DND-41 (cell line): ENCODE data around the gene PRKCA.

Experiments
- ATAC-seq: fragments of 200-7000 bp; cut with Tn5 transposase; 3 replicates; pipeline ENCODE4 v1.9.1; 2021; ENCODE audit warnings: low read depth; ENCODE audit not compliant: insufficient read depth
- DNase-seq: peaks from one replicate; pipeline ENCODE4 v3.0.0-alpha.2; 2020
- H2AFZ ChIP-seq: 2 replicates; pipeline ENCODE4 v1.6.0; 2012; ENCODE audit warnings: low read depth, low read length
- H3K27ac ChIP-seq: 2 replicates; pipeline ENCODE4 v1.5.1; 2012; ENCODE audit warnings: low read length, inconsistent platforms
- H3K27me3 ChIP-seq: fragments of 200-600 bp; sonication (generic); 2 replicates; pipeline ENCODE4 v1.6.0; 2012; ENCODE audit warnings: low read length, mild to moderate bottlenecking, inconsistent platforms; ENCODE audit not compliant: insufficient read depth, poor library complexity
- H3K36me3 ChIP-seq: 2 replicates; pipeline ENCODE4 v1.5.1; 2012; ENCODE audit warnings: low read length, inconsistent platforms; ENCODE audit not compliant: insufficient read depth
- H3K4me1 ChIP-seq: 2 replicates; pipeline ENCODE4 v1.5.1; 2012; ENCODE audit warnings: mild to moderate bottlenecking, low read length; ENCODE audit not compliant: insufficient read depth
- H3K4me2 ChIP-seq: 2 replicates; pipeline ENCODE4 v1.6.0; 2012; ENCODE audit warnings: mild to moderate bottlenecking, moderate library complexity, low read length, inconsistent platforms; ENCODE audit not compliant: insufficient read depth
- H3K4me3 ChIP-seq, 2 experiments: fragments of 200-600 bp in 1 of 2; shearing (Covaris generic) in 1 of 2; 2 replicates each; pipeline ENCODE4 v1.5.1; 2012 to 2016; ENCODE audit warnings: inconsistent platforms in 2 of 2, low read length in 2 of 2, mild to moderate bottlenecking in 2 of 2, low read depth in 1 of 2, moderate library complexity in 1 of 2
- H3K79me2 ChIP-seq: 2 replicates; pipeline ENCODE4 v1.6.0; 2012; ENCODE audit warnings: low read length, inconsistent platforms; ENCODE audit not compliant: insufficient read depth
- H3K9ac ChIP-seq: 2 replicates; pipeline ENCODE4 v1.6.0; 2012; ENCODE audit warnings: low read depth, mild to moderate bottlenecking, inconsistent platforms, low read length, moderate library complexity
- H3K9me3 ChIP-seq: 2 replicates; pipeline ENCODE4 v1.5.1; 2012; ENCODE audit warnings: low read length, moderate library complexity, mild to moderate bottlenecking, inconsistent platforms; ENCODE audit not compliant: insufficient read depth, severe bottlenecking
- H4K20me1 ChIP-seq: 2 replicates; pipeline ENCODE4 v1.6.0; 2012; ENCODE audit warnings: low read length; ENCODE audit not compliant: insufficient read depth
- CTCF ChIP-seq: IDR thresholded peaks from 2 replicates; pipeline ENCODE4 v1.5.1; 2012; ENCODE audit warnings: borderline replicate concordance, low read length, moderate library complexity, mild to moderate bottlenecking; ENCODE audit not compliant: poor library complexity, severe bottlenecking; ENCODE audit errors: extremely low read depth
- EZH2 ChIP-seq: IDR thresholded peaks from 3 replicates; pipeline ENCODE4 v1.6.1; 2012; ENCODE audit warnings: borderline replicate concordance, low read depth, mild to moderate bottlenecking, moderate library complexity, low read length, inconsistent platforms; ENCODE audit not compliant: severe bottlenecking

The PRKCA gene

DNA sequence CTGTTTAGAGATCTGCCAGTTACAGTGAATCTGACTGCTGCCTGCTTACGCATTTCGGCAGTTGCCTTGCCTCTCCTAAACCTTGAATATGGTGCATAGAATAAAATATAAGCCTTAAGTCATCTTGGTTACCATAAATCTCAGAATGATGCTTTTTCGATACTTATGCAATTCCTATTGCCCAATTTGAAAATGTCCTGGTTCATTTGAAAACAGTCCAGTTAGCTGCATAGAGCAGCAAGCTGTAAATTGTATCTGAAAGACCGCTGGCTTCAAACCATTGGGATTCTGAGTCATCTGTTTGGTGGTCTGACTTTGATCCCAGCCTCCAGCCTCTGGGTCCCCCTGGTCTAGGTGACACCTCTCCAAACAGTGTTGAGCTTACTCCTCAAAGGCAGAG, 2.7 kb upstream of the PRKCA start:
- H3K4me1 ChIP-seq: peaks cover 30% of the 10 kb centered on the region
- DNase-seq (no peak), ATAC-seq (no peak)
- H3K27me3 ChIP-seq: no peaks in the 10 kb centered on the region
- no peaks in the 10 kb centered on the region for H3K9me3 ChIP-seq
- H4K20me1 ChIP-seq: peaks cover 6% of the 10 kb centered on the region; the same call in 1 of the 2 replicates
- no peak overlapping the region for H3K4me3 ChIP-seq
- no peak overlapping the region for H3K4me2 ChIP-seq
- H3K9ac ChIP-seq: no peak overlapping the region
- no peak for TF ChIP-seq EZH2
- TF ChIP-seq CTCF: no peak
- H2AFZ ChIP-seq: no peak overlapping the region
- H3K27ac ChIP-seq: no peak overlapping the region
- no peaks in the 10 kb centered on the region for H3K36me3 ChIP-seq
- peaks cover 21% of the 10 kb centered on the region for H3K79me2 ChIP-seq

- Histone ChIP-seq H3K27ac (no peak overlapping the region), H3K4me1 (peaks cover 42% of the 10 kb centered on the region), H3K4me3 (no peak overlapping the region), H3K79me2 (peaks cover 33% of the 10 kb centered on the region), H3K4me2 (peak overlapping the region; percentile 84; the same call in 1 of the 2 replicates), H3K9me3 (no peaks in the 10 kb centered on the region), H3K36me3 (no peaks in the 10 kb centered on the region), H4K20me1 (peaks cover 6% of the 10 kb centered on the region; the same call in 1 of the 2 replicates), H2AFZ (no peak overlapping the region), H3K27me3 (no peaks in the 10 kb centered on the region), H3K9ac (no peak overlapping the region)
- TF ChIP-seq CTCF (no peak), EZH2 (no peak)
- ATAC-seq (no peak), DNase-seq (no peak)
Measured at GRCh38 chr17:66300956-66301355, 1.5 kb upstream of the PRKCA start.

- Histone ChIP-seq H4K20me1 (peaks cover 6% of the 10 kb centered on the region; the same call in 1 of the 2 replicates), H3K79me2 (peaks cover 38% of the 10 kb centered on the region), H3K9ac (peak overlapping the region; percentile 62)
Measured at GRCh38 chr17:66301367-66301863, 998 bp upstream of the PRKCA start.

More at GRCh38 chr17:66301367-66301863, 998 bp upstream of the PRKCA start:
- Histone ChIP-seq H3K9me3 (no peaks in the 10 kb centered on the region), H3K4me2 (peak overlapping the region; percentile 84), H3K36me3 (no peaks in the 10 kb centered on the region), H3K4me1 (peaks cover 45% of the 10 kb centered on the region), H3K27me3 (no peaks in the 10 kb centered on the region), H2AFZ (peak overlapping the region; percentile 87), H3K4me3 (peak overlapping the region; percentile 61 to 62), H3K27ac (no peak overlapping the region)
- DNase-seq (no peak), ATAC-seq (no peak)
- TF ChIP-seq EZH2 (no peak), CTCF (no peak)
